SKM-1 treated with dmso at 0.1 percent for 144 hours (cell line): Measurements from ENCODE around the gene ITIH4.
"Not testable (repeated sequence)": the region's sequence is repeated elsewhere in the genome, so short reads cannot be mapped to it uniquely, and the experiment has no call there.

ENCODE experiments used
- DNase-seq: peaks from one replicate; lab custom pipeline; 2025; ENCODE audit not compliant: unreplicated experiment; lab: John Stamatoyannopoulos, UW

The ITIH4 gene

GRCh38 chr3:52786330-52787215 is 43.9 kb downstream of the ITIH4 start:
- no peak for DNase-seq

- DNase-seq: no peak
Observed at GRCh38 chr3:52784931-52785590, 45.4 kb downstream of the ITIH4 start.

GRCh38 chr3:52784021-52784621 is 46.4 kb downstream of the ITIH4 start:
- DNase-seq: no peak

- no peak for DNase-seq
Observed at GRCh38 chr3:52783211-52783555, 47.3 kb downstream of the ITIH4 start.

- DNase-seq: no peak
Observed at GRCh38 chr3:52782412-52783210, 47.9 kb downstream of the ITIH4 start.

- no peak for DNase-seq
Observed at GRCh38 chr3:52781741-52782140, 48.7 kb downstream of the ITIH4 start.

GRCh38 chr3:52779837-52780585 is 50.5 kb downstream of the ITIH4 start:
- no peak for DNase-seq

- peak; percentile 63 for DNase-seq
Observed at GRCh38 chr3:52779011-52779836, 51.2 kb downstream of the ITIH4 start.

- no peak for DNase-seq
Observed at GRCh38 chr3:52777959-52778805, 52.3 kb downstream of the ITIH4 start.

GRCh38 chr3:52777127-52777958 is 53.1 kb downstream of the ITIH4 start, which contains the start of gene ITIH1:
Gene ITIH1 (plus strand): TSS chr3:52777599. CDS start chr3:52777616, 17 bp downstream.
- DNase-seq: no peak

GRCh38 chr3:52776486-52776885 is 54.0 kb downstream of the ITIH4 start:
- not testable (repeated sequence) for DNase-seq

- no peak for DNase-seq
Observed at GRCh38 chr3:52775877-52776276, 54.6 kb downstream of the ITIH4 start.

GRCh38 chr3:52774901-52775864 is 55.3 kb downstream of the ITIH4 start:
- no peak for DNase-seq

- DNase-seq: no peak
Observed at GRCh38 chr3:52774066-52774713, 56.3 kb downstream of the ITIH4 start.

- no peak for DNase-seq
Observed at GRCh38 chr3:52773361-52774065, 57.0 kb downstream of the ITIH4 start.
